ENCODE data around the gene ARHGEF17.
A peak's percentile ranks its signal among the peaks of the same experiment; 100 is the strongest.

The ARHGEF17 gene

DNA sequence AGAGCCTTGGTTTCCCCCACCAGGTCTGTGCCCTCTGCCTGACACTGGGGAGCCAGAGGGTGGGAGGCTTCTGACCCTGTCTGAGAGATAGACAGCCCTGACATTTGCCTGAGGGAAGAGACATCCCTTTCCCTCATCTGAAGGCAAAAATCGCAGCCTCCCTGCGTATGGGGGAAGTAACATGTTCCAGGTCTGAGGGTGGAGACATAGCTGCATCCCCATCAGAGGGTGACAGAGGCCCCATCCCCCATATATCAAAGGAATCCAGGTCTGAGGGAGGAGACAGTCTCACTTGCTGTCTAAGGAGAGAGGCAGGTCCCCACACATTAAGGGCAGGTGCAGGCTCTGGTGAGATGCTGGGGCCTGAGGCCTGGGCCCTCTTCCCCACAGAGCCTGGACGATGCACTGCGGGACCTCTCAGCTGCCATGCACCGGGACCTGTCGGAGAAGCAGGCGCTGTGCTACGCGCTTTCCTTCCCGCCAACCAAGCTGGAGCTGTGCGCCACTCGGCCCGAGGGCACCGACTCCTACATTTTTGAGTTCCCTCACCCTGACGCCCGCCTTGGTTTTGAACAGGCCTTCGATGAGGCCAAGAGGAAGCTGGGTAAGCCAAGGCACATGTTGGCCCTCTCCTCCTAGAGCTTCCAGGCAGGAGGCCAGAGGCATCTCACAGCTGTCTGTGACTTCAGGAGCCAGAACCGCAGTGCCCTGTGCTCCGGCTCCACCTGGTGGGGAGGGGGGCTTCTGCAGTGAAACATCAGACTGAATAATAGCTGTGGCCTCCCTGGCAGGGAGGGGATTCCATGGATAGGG, 52.1 kb downstream of the ARHGEF17 start:
- DNase-seq: peak; percentile 18

DNA sequence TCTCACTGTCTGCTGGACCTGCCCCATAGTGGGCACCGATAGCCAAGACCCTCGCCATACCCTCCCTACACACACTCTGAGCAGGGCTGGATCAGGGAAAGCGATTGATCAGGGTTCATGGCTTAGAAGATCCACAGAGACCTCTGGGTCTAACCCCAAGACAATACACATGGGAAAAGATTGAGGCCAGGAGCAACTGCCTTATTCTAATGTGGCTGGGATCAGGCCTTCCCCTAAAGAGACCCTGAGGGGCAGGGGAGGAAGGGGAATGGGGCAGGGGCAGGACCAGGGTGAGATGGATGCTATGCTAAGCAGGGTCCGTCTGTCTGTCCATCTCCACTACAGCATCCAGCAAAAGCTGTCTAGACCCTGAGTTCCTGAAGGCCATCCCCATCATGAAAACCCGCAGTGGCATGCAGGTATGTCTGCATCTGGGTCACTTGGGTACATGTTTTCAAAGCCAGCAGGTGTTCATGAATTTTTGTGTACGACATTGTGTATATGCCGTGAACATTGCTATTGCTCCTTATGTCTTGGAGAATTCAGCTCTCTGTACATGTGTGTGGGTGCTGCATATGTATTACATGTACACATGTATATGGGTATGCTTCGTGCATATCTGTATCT, 52.8 kb downstream of the ARHGEF17 start:
- no peak for DNase-seq

- DNase-seq: no peak
Measured at GRCh38 chr11:73361953-73362776, 54.1 kb downstream of the ARHGEF17 start.

DNA sequence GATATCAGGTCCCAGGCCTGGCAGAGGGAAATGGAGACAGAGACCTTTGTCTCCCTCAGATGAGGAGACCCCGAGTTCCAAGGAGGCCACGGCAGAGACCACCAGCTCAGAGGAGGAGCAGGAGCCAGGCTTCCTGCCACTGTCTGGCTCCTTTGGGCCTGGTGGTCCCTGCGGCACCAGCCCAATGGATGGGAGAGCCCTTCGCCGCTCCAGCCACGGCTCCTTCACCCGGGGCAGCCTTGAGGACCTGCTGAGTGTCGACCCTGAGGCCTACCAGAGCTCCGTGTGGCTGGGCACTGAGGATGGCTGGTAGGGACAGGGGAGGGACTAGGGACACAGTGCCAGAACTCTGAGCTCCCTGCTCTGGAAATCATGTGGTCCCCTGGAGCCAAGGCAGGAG, 55.1 kb downstream of the ARHGEF17 start:
- DNase-seq: no peak

DNA sequence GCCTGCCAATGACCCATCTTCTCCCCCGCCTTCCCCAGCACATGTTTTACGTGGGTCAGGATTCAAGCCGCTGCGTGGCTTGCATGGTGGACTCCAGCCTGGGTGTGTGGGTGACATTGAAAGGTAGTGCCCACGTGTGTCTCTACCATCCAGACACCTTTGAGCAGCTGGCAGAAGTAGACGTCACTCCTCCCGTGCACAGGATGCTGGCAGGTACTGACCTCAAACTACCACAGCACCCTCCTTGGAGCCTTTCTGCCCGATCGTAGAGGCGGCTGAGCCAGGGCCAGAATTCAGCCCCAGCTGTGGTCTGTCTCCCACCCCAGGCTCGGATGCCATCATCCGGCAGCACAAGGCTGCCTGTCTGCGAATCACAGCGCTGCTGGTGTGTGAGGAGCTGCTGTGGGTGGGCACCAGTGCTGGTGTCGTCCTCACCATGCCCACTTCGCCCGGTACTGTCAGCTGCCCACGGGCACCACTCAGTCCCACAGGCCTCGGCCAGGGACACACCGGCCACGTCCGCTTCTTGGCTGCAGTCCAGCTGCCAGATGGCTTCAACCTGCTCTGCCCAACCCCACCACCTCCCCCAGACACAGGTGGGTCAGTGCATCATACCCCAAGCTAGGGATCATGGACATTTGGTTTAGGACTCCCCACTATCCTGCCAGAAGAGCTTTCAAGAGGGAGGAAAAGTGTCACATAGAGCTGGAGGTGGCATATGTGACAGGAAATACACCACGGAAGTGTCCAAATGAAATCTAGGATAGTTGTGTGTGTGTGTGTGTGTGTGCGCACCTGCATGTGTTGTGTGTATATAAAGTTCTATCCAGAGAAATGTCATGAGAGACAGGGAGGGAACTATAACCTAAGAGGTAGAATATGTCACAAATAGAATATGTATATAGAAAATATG, 57.5 kb downstream of the ARHGEF17 start:
- DNase-seq: no peak

DNA sequence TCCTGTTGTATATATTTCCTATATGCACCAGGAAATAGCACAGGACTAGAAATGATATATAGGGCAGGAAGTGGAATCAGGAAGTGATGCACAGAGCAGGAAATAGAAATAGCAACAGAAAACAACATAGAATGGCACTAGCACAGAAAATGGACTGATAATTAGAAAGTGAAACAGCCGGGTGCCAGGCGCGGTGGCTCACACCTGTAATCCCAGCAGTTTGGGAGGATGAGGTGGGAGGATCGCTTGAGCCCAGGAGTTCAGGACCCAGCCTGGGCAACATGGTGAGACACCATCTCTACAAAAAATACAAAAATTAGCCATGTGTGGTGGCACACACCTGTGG, 58.2 kb downstream of the ARHGEF17 start:
- no peak for DNase-seq

DNA sequence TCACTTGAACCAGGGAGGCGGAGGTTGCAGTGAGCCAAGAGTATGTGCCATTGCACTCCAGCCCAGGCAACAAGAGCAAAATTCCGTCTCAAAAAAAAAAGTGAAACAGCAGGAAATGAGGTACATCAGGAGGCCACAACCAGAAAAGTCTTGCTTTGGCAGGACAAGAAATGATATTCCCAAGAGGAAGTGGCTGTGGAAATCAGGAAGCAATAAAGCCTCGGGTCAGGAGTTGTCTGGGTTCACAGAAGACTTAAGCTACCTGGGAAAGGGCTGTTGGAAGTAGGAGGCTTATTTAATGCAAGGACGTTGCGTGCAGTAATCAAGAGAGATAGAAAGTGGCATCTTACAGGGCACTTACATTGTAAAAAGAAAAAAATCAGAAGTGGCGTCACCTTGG, 58.9 kb downstream of the ARHGEF17 start:
- no peak for DNase-seq

- no peak for DNase-seq
Measured at GRCh38 chr11:73367482-73368024, 59.5 kb downstream of the ARHGEF17 start.

DNA sequence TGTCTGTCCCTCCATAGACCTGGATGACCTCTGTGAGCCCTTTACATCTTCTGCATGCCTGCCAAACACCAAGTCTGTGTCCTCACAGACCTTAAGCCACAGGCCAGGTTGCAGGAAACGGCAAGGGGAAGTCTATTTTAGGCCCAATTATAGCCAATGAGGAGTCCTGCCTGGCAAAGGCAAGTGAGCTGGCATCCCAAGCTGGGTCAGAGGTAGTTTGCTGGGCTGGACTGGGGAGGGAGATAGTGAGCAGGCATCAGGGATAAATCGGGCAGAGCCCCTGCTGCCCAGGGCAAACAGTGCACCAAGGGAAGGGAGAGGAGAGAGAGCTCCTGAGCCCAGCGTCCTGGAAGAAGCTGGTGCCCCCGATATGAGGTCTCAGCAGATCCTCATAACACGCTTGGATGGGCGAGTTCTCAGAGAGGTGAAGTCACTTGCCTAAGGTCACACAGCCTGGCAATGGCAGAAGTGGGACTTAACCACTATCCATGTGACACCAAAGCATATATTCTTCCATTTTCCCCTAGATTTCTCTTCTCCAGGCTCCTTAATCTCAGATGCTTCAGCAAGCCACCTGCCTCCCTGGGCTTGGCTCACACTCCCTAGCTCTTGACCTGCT, 64.4 kb downstream of the ARHGEF17 start:
- DNase-seq: no peak

DNA sequence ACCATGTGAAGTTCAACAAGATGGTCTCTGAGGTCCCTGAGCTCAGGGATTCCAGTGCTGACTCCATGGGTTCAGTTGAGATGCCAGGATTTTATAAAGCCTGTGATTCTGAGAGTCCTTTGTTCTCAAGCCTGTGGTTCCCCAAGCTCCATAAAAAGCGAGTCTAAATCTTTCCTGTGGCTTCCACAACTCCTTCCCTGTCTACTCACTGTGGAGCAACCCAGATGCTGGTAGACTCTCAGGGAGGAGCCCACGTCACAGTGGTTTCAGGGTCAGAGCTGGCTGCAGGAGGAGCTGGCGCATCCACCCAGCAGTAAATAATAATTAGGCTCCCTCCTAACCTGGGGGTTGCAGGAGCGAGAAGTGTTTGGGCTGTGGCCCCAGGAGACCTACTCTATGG, 66.1 kb downstream of the ARHGEF17 start:
- DNase-seq: no peak

- no peak for DNase-seq
Measured at GRCh38 chr11:73375830-73376159, 67.7 kb downstream of the ARHGEF17 start.

GRCh38 chr11:73376160-73376802, 68.2 kb downstream of the ARHGEF17 start, which contains the start of gene RELT:
RELT (plus strand) TSS chr11:73376399; CDS start chr11:73389137, 12,738 bp downstream.
- peak; percentile 86 for DNase-seq

- peak; percentile 34 for DNase-seq
Measured at GRCh38 chr11:73376803-73377629, 68.9 kb downstream of the ARHGEF17 start.

DNA sequence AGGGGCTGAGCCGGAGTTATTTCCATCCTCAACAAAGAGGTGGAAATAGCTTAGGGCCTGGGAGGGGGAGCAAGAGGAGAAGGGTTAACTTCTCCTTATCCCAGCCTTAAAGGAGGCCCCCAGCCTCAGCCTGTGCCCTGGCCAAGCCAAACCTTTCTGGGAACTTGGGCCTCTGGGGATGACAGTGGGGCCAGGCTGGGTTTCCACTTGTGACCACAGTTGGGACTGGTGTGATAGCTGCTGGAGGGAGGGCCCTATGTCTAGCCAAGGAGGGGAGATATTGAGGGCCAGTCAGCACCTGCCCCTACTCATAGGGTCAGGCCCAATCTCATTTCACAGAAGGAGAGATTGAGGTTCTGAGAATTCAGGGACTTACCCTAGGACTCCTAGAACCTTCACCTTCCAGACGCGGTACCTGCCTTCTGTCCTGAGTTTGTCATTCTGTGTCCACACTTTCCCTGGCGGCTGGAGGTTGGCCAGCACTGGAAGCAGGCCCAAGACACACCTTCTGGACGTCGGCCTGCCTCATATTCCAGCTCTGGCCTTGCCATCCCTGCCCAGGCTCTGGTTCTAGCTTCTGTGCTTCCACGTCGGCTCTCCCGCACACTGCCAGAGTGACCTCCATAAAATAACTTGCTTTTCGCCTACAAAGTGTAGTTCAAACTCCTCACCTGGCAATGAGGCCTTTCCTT, 71.3 kb downstream of the ARHGEF17 start:
- no peak for DNase-seq

DNA sequence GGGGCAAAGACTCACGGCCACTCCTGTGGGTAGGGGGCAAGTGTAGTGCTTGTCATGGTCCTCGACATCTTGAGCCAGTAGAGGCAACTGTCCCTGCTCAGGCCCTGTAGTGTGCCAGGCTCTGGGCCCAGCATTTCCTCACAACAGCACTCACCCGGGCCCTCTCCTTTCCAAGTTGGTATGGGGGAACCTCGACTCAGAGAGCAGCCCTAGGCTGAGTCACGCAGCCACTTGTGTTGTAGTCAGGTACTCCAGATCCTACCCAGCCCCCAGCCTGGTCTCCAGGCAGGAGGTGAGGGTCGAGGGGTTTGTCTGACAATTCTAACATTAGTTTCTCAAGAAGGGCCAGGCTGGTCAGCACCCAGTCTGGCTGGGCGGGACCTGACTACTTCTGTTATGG, 72.3 kb downstream of the ARHGEF17 start:
- DNase-seq: no peak

GRCh38 chr11:73380897-73381410, 72.9 kb downstream of the ARHGEF17 start:
- DNase-seq: no peak

- DNase-seq: no peak
Measured at GRCh38 chr11:73381589-73381988, 73.5 kb downstream of the ARHGEF17 start.

GRCh38 chr11:73382183-73382582, 74.1 kb downstream of the ARHGEF17 start:
- DNase-seq: no peak

- DNase-seq: no peak
Measured at GRCh38 chr11:73382747-73383146, 74.7 kb downstream of the ARHGEF17 start.

All from NCI-H1092 treated with DMSO at 0.1 percent for 48 hours (cell line).